HUES64 (cell line): ENCODE measurements around the gene TWSG1. TPM values are rescaled to one million over a fixed set of nuclear protein-coding genes. Genes with fewer than 3 reads are reported as not detected.

Experiments
- H3K27ac ChIP-seq: 2 replicates; pipeline ENCODE4 v1.7.0; 2013; ENCODE audit warnings: low read depth, low read length, inconsistent platforms
- H3K27me3 ChIP-seq: 2 replicates; pipeline ENCODE4 v1.6.1; 2013; ENCODE audit warnings: mild to moderate bottlenecking, low read length; ENCODE audit not compliant: insufficient read depth
- H3K36me3 ChIP-seq: 2 replicates; pipeline ENCODE4 v1.6.1; 2013; ENCODE audit warnings: mild to moderate bottlenecking, low read length; ENCODE audit not compliant: insufficient read depth
- H3K4me1 ChIP-seq: 2 replicates; pipeline ENCODE4 v1.6.1; 2013; ENCODE audit warnings: mild to moderate bottlenecking, low read length, moderate library complexity; ENCODE audit not compliant: insufficient read depth
- H3K4me3 ChIP-seq: 2 replicates; pipeline ENCODE4 v1.5.1; 2013; ENCODE audit warnings: mild to moderate bottlenecking, low read length, moderate library complexity
- H3K9ac ChIP-seq: 2 replicates; pipeline ENCODE4 v1.6.1; 2013; ENCODE audit warnings: mild to moderate bottlenecking, low read depth, low read length
- H3K9me3 ChIP-seq: 2 replicates; pipeline ENCODE4 v1.6.1; 2013; ENCODE audit warnings: low read depth, low read length; ENCODE audit not compliant: insufficient read depth
- WGBS: fragments of 150-250, 120-280 bp; methylation state at CpG from one replicate; pipeline ENCODE4 v1.1.7; 2013; ENCODE audit warnings: missing lambda C conversion rate; 5-methylcytosine and 5-hydroxymethylcytosine counted together
- polyA plus RNA-seq, 2 experiments: library from polyadenylated mRNA; stranded (reverse); fragments of 50-300 nt; gene quantifications; one replicate each; pipeline ENCODE4 v1.2.3, GENCODE V29; 2013

Gene TWSG1
- 22.7 TPM for polyA plus RNA-seq (2013, experiment 1 of 2)
- 25.7 TPM for polyA plus RNA-seq (2013, experiment 2 of 2)

- H3K27ac ChIP-seq, result peak within 1 kb of the TSS; percentile 64; the same call in 1 of the 2 replicates
- peak within 1 kb of the TSS; percentile 83 for H3K9ac ChIP-seq
- peaks cover 19% of the 10 kb centered on the region for H3K36me3 ChIP-seq
- no peaks in the 10 kb centered on the region for H3K9me3 ChIP-seq
- H3K4me1 ChIP-seq, result no peaks in the 10 kb centered on the region; the same call in 1 of the 2 replicates
- peak within 1 kb of the TSS; percentile 85 for H3K4me3 ChIP-seq
- peaks cover 21% of the 10 kb centered on the region for H3K27me3 ChIP-seq
- WGBS, result under 1% methylated on average over 63 of the region's 67 CpGs
Observed at GRCh38 chr18:9334329-9334972, at the start of gene TWSG1. TSS of gene TWSG1 (plus strand) at chr18:9334773. CDS start at chr18:9337230, 2,457 bp downstream.

GRCh38 chr18:9285604-9286003 lies 49.0 kb upstream of the TWSG1 start:
- Histone ChIP-seq H3K4me1 (no peaks in the 10 kb centered on the region), H3K9ac (no peak overlapping the region)
- WGBS, result 92% methylated on average over 2 of the region's 2 CpGs

GRCh38 chr18:9287036-9287435 lies 47.5 kb upstream of the TWSG1 start:
- no peaks in the 10 kb centered on the region for H3K36me3 ChIP-seq
- H3K27ac ChIP-seq, result no peak overlapping the region
- H3K9ac ChIP-seq, result no peak overlapping the region
- no peak overlapping the region for H3K4me3 ChIP-seq
- H3K4me1 ChIP-seq, result no peaks in the 10 kb centered on the region
- peaks cover 7% of the 10 kb centered on the region for H3K9me3 ChIP-seq
- H3K27me3 ChIP-seq, result no peaks in the 10 kb centered on the region
- WGBS, result 93% methylated on average over 5 of the region's 7 CpGs

More at GRCh38 chr18:9285604-9286003, 49.0 kb upstream of the TWSG1 start:
- 0 out of 2 replicates have a peak, but pooled peaks cover 3% of the 10 kb centered on the region for H3K36me3 ChIP-seq
- no peak overlapping the region for H3K4me3 ChIP-seq
- H3K9me3 ChIP-seq, result peaks cover 3% of the 10 kb centered on the region; the same call in 1 of the 2 replicates
- H3K27me3 ChIP-seq, result no peaks in the 10 kb centered on the region
- H3K27ac ChIP-seq, result no peak overlapping the region

GRCh38 chr18:9289698-9290097 lies 44.9 kb upstream of the TWSG1 start:
- no peak overlapping the region for H3K4me3 ChIP-seq
- peaks cover 28% of the 10 kb centered on the region for H3K9me3 ChIP-seq
- H3K9ac ChIP-seq, result no peak overlapping the region
- H3K27ac ChIP-seq, result no peak overlapping the region
- no peaks in the 10 kb centered on the region for H3K27me3 ChIP-seq
- H3K36me3 ChIP-seq, result no peaks in the 10 kb centered on the region
- no peaks in the 10 kb centered on the region for H3K4me1 ChIP-seq

- Histone ChIP-seq H3K36me3 (no peaks in the 10 kb centered on the region), H3K9ac (no peak overlapping the region), H3K27ac (no peak overlapping the region), H3K27me3 (no peaks in the 10 kb centered on the region), H3K4me1 (no peaks in the 10 kb centered on the region), H3K4me3 (no peak overlapping the region), H3K9me3 (peaks cover 28% of the 10 kb centered on the region)
Observed at GRCh38 chr18:9290156-9290555, 44.4 kb upstream of the TWSG1 start.

GRCh38 chr18:9292047-9292446 lies 42.5 kb upstream of the TWSG1 start:
- Histone ChIP-seq H3K9me3 (peaks cover 40% of the 10 kb centered on the region), H3K36me3 (no peaks in the 10 kb centered on the region), H3K27ac (no peak overlapping the region), H3K9ac (no peak overlapping the region), H3K4me3 (no peak overlapping the region), H3K4me1 (no peaks in the 10 kb centered on the region), H3K27me3 (no peaks in the 10 kb centered on the region)
- WGBS, result 98% methylated on average over 2 of the region's 2 CpGs

GRCh38 chr18:9293948-9294347 lies 40.6 kb upstream of the TWSG1 start:
- H3K9me3 ChIP-seq, result peaks cover 44% of the 10 kb centered on the region
- H3K9ac ChIP-seq, result no peak overlapping the region

GRCh38 chr18:9296233-9297006 lies 38.2 kb upstream of the TWSG1 start:
- no peak overlapping the region for H3K9ac ChIP-seq
- 96% methylated on average over 15 of the region's 15 CpGs for whole genome bisulfite sequencing
- no peaks in the 10 kb centered on the region for H3K27me3 ChIP-seq
- no peaks in the 10 kb centered on the region for H3K4me1 ChIP-seq
- H3K27ac ChIP-seq, result no peak overlapping the region
- H3K36me3 ChIP-seq, result no peaks in the 10 kb centered on the region
- H3K4me3 ChIP-seq, result no peak overlapping the region
- H3K9me3 ChIP-seq, result peaks cover 37% of the 10 kb centered on the region

More at GRCh38 chr18:9293948-9294347, 40.6 kb upstream of the TWSG1 start:
- no peak overlapping the region for H3K27ac ChIP-seq
- H3K4me3 ChIP-seq, result no peak overlapping the region
- WGBS, result 94% methylated on average over 1 of the region's 1 CpG
- H3K4me1 ChIP-seq, result no peaks in the 10 kb centered on the region
- H3K36me3 ChIP-seq, result no peaks in the 10 kb centered on the region
- H3K27me3 ChIP-seq, result no peaks in the 10 kb centered on the region

- no peak overlapping the region for H3K27ac ChIP-seq
- H3K27me3 ChIP-seq, result no peaks in the 10 kb centered on the region
- no peaks in the 10 kb centered on the region for H3K36me3 ChIP-seq
- peaks cover 37% of the 10 kb centered on the region for H3K9me3 ChIP-seq
- no peak overlapping the region for H3K4me3 ChIP-seq
- WGBS, result 97% methylated on average over 24 of the region's 24 CpGs
- H3K9ac ChIP-seq, result no peak overlapping the region
- H3K4me1 ChIP-seq, result no peaks in the 10 kb centered on the region
Observed at GRCh38 chr18:9297007-9297393, 37.6 kb upstream of the TWSG1 start.

- Histone ChIP-seq H3K9me3 (0 out of 2 replicates have a peak, but pooled peaks cover 7% of the 10 kb centered on the region), H3K36me3 (no peaks in the 10 kb centered on the region), H3K9ac (no peak overlapping the region), H3K27ac (no peak overlapping the region), H3K4me1 (no peaks in the 10 kb centered on the region), H3K4me3 (no peak overlapping the region), H3K27me3 (no peaks in the 10 kb centered on the region)
- 95% methylated on average over 6 of the region's 6 CpGs for WGBS
Observed at GRCh38 chr18:9304388-9305070, 30.0 kb upstream of the TWSG1 start.

GRCh38 chr18:9319333-9319732 lies 15.2 kb upstream of the TWSG1 start:
- H3K4me1 ChIP-seq, result no peaks in the 10 kb centered on the region
- no peak overlapping the region for H3K27ac ChIP-seq
- no peak overlapping the region for H3K9ac ChIP-seq
- no peaks in the 10 kb centered on the region for H3K36me3 ChIP-seq
- no peaks in the 10 kb centered on the region for H3K9me3 ChIP-seq
- H3K27me3 ChIP-seq, result no peaks in the 10 kb centered on the region
- H3K4me3 ChIP-seq, result no peak overlapping the region
- WGBS, result no CpG with 5 or more reads among the region's 1 CpG
